Fibroblast of lung (primary cell): ENCODE results near the gene PYHIN1. TPM values are rescaled to one million over a fixed set of nuclear protein-coding genes. Genes with fewer than 3 reads are reported as not detected.
"Not testable (repeated sequence)": the region's sequence is repeated elsewhere in the genome, so short reads cannot be mapped to it uniquely, and the experiment has no call there.

Source experiments
- DNase-seq, 2 donors: peaks; one replicate each; pipeline versions ENCODE4 v3.0.0 to v3.0.0-alpha.2; 2010; ENCODE audit warnings: low read depth in 2 of 2
- H2AFZ ChIP-seq: 2 replicates; pipeline ENCODE4 v1.5.1; 2012; ENCODE audit warnings: low read length, control low read depth, inconsistent platforms
- H3K27ac ChIP-seq: 2 replicates; pipeline ENCODE4 v1.5.1; 2011; ENCODE audit warnings: low read length, control low read depth; ENCODE audit not compliant: insufficient read depth
- H3K27me3 ChIP-seq: 2 replicates; pipeline ENCODE4 v1.5.1; 2011; ENCODE audit warnings: mild to moderate bottlenecking, low read length; ENCODE audit not compliant: control insufficient read depth, insufficient read depth
- H3K36me3 ChIP-seq: 2 replicates; pipeline ENCODE4 v1.5.1; 2011; ENCODE audit warnings: low read length; ENCODE audit not compliant: control insufficient read depth, insufficient read depth
- H3K4me1 ChIP-seq: 2 replicates; pipeline ENCODE4 v1.5.1; 2011; ENCODE audit warnings: low read length; ENCODE audit not compliant: control insufficient read depth, insufficient read depth; ENCODE audit errors: extremely low read depth
- H3K4me2 ChIP-seq: 2 replicates; pipeline ENCODE4 v1.5.1; 2011; ENCODE audit warnings: low read length, control low read depth; ENCODE audit not compliant: insufficient read depth; ENCODE audit errors: extremely low read depth
- H3K4me3 ChIP-seq, 4 experiments: fragments of 200-600 bp in 1 of 4; sonication (generic) in 1 of 4; replicated peaks in 1 of 4; 2 replicates each; pipeline ENCODE4 v1.5.1; 2011 to 2016; ENCODE audit warnings: low read length in 4 of 4, low read depth in 3 of 4, mild to moderate bottlenecking in 3 of 4, control low read depth in 2 of 4, inconsistent platforms in 1 of 4, mixed read lengths in 1 of 4; ENCODE audit not compliant: insufficient read depth in 1 of 4; ENCODE audit errors: control extremely low read depth in 1 of 4
- H3K79me2 ChIP-seq: 2 replicates; pipeline ENCODE4 v1.5.1; 2012; ENCODE audit warnings: mild to moderate bottlenecking, low read length, inconsistent platforms; ENCODE audit not compliant: control insufficient read depth, insufficient read depth
- H3K9ac ChIP-seq: 2 replicates; pipeline ENCODE4 v1.5.1; 2011; ENCODE audit warnings: mild to moderate bottlenecking, low read length, control low read depth; ENCODE audit not compliant: insufficient read depth
- H3K9me3 ChIP-seq: 2 replicates; pipeline ENCODE4 v1.5.1; 2012; ENCODE audit warnings: low read depth, low read length; ENCODE audit not compliant: control insufficient read depth, insufficient read depth
- H4K20me1 ChIP-seq: 2 replicates; pipeline ENCODE4 v1.5.1; 2011; ENCODE audit warnings: low read length; ENCODE audit not compliant: control insufficient read depth, insufficient read depth; ENCODE audit errors: extremely low read depth
- CTCF ChIP-seq, 2 donors: IDR thresholded peaks in 1 of 2; conservative IDR thresholded peaks in 1 of 2; 1 replicate in 1 of 2; 2 replicates in 1 of 2; pipeline ENCODE4 v1.5.1; 2011 to 2012; ENCODE audit warnings: low read length in 2 of 2, control low read depth in 1 of 2, inconsistent platforms in 1 of 2, low read depth in 1 of 2, mild to moderate bottlenecking in 1 of 2
- EZH2 ChIP-seq: IDR thresholded peaks from 2 replicates; pipeline ENCODE4 v1.5.1; 2012; ENCODE audit warnings: low read length, control low read depth, mild to moderate bottlenecking; ENCODE audit errors: missing control alignments
- polyA plus RNA-seq, 2 donors: library from polyadenylated mRNA; depleted of rRNA in 1 of 2; stranded (reverse) in 1 of 2; unstranded in 1 of 2; fragments of >200 nt; gene quantifications; 2 replicates each; pipeline ENCODE4 v1.2.1, GENCODE V29; 2011 to 2012; ENCODE audit warnings: missing spikeins in 1 of 2
- total RNA-seq: library from RNA; depleted of rRNA; stranded (reverse); fragments of >200 nt; gene quantifications from 2 replicates; pipeline ENCODE4 v1.2.1, GENCODE V29; 2014

The PYHIN1 gene
- total and polyA plus RNA-seq, 2 donors (not counting 1 experiment from before 2014, with no cell fraction given), result not detected

- Histone ChIP-seq H4K20me1 (no peaks in the 10 kb centered on the region), H3K4me1 (peaks cover 11% of the 10 kb centered on the region), H3K36me3 (no peaks in the 10 kb centered on the region), H3K27ac (peak within 1 kb of the TSS; percentile 94), H3K27me3 (no peaks in the 10 kb centered on the region), H3K4me2 (peak within 1 kb of the TSS; percentile 52), H2AFZ (peak within 1 kb of the TSS; percentile 83), H3K79me2 (peaks cover 46% of the 10 kb centered on the region), H3K9ac (peak within 1 kb of the TSS; percentile 75), H3K9me3 (no peaks in the 10 kb centered on the region), H3K4me3 (peak within 1 kb of the TSS; percentile 71 to 100 (median 84))
- TF ChIP-seq EZH2 (no peak), CTCF (conservative IDR thresholded peaks at IDR 0.05 in 1 of 2, IDR thresholded peaks at IDR 0.05 in 1 of 2; ENCODE audit: low read depth in 1 of 2, low read length in 2 of 2) (no peak)
- peak; percentile 97 to 98 for DNase-seq
Measured at GRCh38 chr1:159009704-159010361, 78.5 kb downstream of the PYHIN1 start, which contains the start of gene IFI16. Gene IFI16, plus strand, starts transcription at chr1:159009907. Its CDS starts 4,774 bp downstream, at chr1:159014681.

- Histone ChIP-seq H3K9ac (peak overlapping the region; percentile 75), H3K4me2 (peak overlapping the region; percentile 52), H3K4me3 (peak overlapping the region; percentile 71 to 100 (median 84)), H3K4me1 (peaks cover 13% of the 10 kb centered on the region), H3K36me3 (no peaks in the 10 kb centered on the region), H2AFZ (no peak overlapping the region), H3K79me2 (peaks cover 48% of the 10 kb centered on the region), H3K27me3 (no peaks in the 10 kb centered on the region), H3K9me3 (no peaks in the 10 kb centered on the region), H4K20me1 (no peaks in the 10 kb centered on the region), H3K27ac (peak overlapping the region; percentile 94)
- no peak for DNase-seq
- TF ChIP-seq EZH2, result no peak
- TF ChIP-seq CTCF (conservative IDR thresholded peaks at IDR 0.05 in 1 of 2, IDR thresholded peaks at IDR 0.05 in 1 of 2; ENCODE audit: low read depth in 1 of 2, low read length in 2 of 2), result no peak
Measured at GRCh38 chr1:159010391-159010790, 79.0 kb downstream of the PYHIN1 start.

GRCh38 chr1:159011001-159011400, 79.6 kb downstream of the PYHIN1 start:
- peak overlapping the region; percentile 94 for H3K27ac ChIP-seq
- H4K20me1 ChIP-seq, H3K27me3 ChIP-seq, H3K9me3 ChIP-seq, H2AFZ ChIP-seq, H3K36me3 ChIP-seq: not testable (repeated sequence)
- peaks cover 48% of the 10 kb centered on the region for H3K79me2 ChIP-seq
- DNase-seq, result peak in 1 of 2 donors; percentile 25
- peak overlapping the region; percentile 71 to 100 (median 84) for H3K4me3 ChIP-seq
- peak overlapping the region; percentile 77 for H3K4me2 ChIP-seq
- H3K4me1 ChIP-seq, result peaks cover 11% of the 10 kb centered on the region
- H3K9ac ChIP-seq, result peak overlapping the region; percentile 75
